Measurements from ENCODE around the gene FUT7. TPM values are rescaled to one million over a fixed set of nuclear protein-coding genes. Genes with fewer than 3 reads are reported as not detected.
"Not testable (repeated sequence)": the region's sequence is repeated elsewhere in the genome, so short reads cannot be mapped to it uniquely, and the experiment has no call there.

Gene FUT7
- total RNA-seq, 1 experiment from 2014 or later = not detected

GRCh38 chr9:137033481-137033880, 1.6 kb upstream of the FUT7 start:
- DNase-seq (ENCODE audit: low spot score) = not testable (repeated sequence)

- DNase-seq (ENCODE audit: low spot score) = no peak
These were observed 970 bp upstream of the FUT7 start for GRCh38 chr9:137032858-137033257.

GRCh38 chr9:137030538-137031527, 1.1 kb downstream of the FUT7 start:
- DNase-seq (ENCODE audit: low spot score) = no peak

GRCh38 chr9:137030006-137030405, 1.9 kb downstream of the FUT7 start:
- no peak for DNase-seq (ENCODE audit: low spot score)

DNA sequence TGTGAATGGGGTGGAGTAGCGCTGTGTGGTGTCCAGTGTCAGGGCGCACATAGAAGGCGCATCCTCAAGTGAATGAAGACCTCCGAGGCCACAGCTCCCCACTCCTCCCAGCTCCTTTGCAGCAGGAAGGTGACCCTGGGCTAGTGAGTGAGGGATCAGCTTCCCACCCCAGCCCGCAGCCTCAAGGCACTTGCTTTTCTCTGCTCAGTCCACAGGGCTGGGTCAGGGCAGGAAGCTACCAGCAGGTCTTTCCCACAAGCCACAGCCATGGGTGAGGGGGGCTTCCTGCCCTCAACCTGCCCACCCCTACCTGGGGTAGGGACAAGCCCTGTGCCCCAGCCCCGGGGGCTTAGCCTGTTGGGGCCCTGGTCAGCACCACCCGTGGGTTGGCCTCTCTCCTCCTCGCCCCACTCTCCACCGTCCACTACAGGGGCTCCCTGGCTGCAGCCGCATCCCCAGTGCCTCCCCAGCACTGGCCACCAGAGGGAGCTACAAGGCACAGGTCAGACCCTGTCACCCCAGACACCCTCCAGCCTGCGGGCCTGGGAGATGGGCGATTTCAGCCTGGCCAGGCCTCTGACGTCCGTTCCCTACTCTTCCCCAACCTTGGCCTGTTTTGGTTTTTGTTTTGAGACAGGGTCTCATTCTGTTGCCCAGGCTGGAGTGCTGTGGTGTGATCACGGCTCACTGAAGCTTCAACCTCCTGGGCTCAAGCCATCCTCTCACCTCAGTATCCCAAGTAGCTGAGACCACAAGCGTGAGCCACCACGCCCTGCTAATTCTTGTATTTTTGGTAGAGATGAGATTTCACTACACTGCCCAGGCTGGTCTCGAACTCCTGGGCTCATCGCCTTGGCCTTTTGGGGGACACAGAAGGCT, 2.6 kb downstream of the FUT7 start:
- DNase-seq (ENCODE audit: low spot score) = peak; percentile 43

DNA sequence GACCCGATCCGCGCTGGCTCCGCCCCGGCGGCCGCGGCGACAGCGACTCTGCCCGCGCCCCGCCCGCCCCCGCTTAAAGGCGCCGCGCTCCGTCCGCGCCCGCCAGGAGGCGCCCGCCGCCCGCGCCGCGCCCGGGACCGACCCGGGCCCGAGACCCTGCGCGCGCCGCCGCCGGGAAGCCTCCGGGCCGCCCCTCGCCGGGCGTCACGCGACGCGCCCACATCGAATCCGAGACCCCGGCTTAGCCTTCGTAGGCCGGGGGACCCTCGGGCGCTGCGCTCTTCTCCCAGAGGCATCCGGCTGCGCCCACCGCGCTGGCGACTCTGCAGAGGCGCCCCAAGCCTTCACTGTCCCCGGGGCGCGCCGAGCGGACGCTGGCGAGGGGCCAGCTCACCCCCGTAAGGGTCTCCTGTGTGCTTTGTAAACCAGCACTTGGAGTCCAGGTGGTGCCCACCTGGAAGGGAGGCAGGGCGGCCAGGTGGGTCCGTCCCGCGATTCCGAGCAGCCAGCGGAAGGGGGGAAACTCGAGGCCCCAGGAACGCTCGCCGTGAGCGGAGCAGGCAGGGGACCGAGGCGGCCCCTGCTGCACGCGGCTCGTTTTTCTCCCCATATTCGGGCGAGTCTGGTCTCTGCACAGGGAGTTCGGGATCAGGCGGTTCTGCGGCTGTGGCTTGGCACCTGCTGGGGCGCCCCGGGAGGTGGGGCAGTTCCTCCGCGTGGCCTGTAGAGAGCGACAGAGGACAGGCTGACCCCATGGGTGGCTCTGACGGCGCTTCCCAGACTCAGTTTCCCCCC, 3.4 kb downstream of the FUT7 start:
- peak; percentile 36 for DNase-seq (ENCODE audit: low spot score)

DNA sequence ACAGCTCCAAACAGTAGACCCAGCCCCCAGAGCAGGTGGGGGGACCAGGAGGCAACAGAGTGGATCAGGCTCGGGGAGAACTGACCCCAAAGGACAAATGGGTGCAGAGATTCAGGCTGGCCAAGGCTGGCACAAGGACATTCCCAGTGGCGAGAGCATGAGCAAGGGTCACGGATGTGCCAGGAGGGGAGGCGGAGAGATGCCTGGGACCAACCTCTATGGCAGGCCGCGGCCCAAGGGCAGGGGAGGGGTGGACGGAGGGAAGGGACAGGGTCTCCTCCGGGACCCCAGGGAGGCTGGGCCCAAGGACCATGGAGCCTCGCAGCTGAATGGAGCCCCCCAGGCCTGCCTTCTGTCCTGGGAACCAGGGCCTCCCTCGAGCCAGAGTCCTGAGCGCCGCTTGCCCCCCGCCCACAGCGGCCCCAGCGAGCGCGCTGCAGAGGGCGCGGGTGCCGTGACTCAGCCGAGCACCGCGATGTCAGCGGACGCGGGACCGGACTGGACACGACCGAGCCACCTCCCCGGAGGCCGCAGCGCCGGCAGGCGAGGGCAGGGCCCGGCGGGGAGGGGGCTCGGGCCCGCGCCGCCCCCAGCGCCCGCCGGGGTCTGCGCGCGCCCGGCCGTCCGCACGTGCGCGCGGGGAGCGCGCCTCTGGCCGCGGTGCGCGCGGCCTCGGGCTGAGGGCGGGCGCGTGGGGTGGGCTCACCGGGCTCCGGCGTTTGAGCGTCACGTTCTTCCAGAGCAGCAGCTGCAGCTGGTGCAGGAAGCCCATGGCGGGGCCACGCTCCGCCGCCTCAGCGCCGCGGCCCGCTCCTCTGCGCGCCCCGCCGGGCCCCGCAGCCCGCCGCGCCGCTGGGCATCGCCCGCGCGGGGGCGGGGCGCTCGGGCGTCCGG, 4.3 kb downstream of the FUT7 start, which contains the start of gene ABCA2:
TSS of gene ABCA2 (minus strand) at position 869 of the 894 bp plus-strand sequence. CDS start at position 772, 97 bp downstream.
- no peak for DNase-seq (ENCODE audit: low spot score)

DNA sequence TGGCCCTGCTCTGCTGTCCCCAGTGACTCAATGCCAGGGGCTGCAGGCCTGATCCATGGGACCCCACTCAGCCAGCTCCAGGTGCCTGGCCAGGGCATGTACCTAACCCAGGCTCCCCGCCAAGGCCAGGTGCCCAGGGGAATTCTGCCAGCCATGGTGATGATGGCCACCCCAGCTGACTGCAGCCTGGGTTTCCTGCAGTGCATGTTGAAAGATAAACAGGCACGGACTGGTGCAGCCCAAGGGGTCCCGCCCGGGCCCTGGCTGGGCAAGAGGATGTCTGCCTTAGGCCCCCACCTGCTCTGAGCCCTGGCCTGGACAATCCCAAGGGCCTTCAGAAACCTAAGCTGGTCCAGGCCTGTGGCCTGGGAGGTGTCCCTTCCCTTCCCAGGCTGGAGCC, 5.1 kb downstream of the FUT7 start:
- DNase-seq (ENCODE audit: low spot score) = no peak

GRCh38 chr9:137026384-137026783, 5.5 kb downstream of the FUT7 start:
- no peak for DNase-seq (ENCODE audit: low spot score)

- DNase-seq (ENCODE audit: low spot score) = no peak
These were observed 6.3 kb downstream of the FUT7 start for GRCh38 chr9:137025517-137025966.

GRCh38 chr9:137023583-137023991, 8.3 kb downstream of the FUT7 start:
- no peak for DNase-seq (ENCODE audit: low spot score)

GRCh38 chr9:137023157-137023556, 8.7 kb downstream of the FUT7 start:
- no peak for DNase-seq (ENCODE audit: low spot score)

- DNase-seq (ENCODE audit: low spot score) = no peak
These were observed 9.3 kb downstream of the FUT7 start for GRCh38 chr9:137022662-137023008.

DNA sequence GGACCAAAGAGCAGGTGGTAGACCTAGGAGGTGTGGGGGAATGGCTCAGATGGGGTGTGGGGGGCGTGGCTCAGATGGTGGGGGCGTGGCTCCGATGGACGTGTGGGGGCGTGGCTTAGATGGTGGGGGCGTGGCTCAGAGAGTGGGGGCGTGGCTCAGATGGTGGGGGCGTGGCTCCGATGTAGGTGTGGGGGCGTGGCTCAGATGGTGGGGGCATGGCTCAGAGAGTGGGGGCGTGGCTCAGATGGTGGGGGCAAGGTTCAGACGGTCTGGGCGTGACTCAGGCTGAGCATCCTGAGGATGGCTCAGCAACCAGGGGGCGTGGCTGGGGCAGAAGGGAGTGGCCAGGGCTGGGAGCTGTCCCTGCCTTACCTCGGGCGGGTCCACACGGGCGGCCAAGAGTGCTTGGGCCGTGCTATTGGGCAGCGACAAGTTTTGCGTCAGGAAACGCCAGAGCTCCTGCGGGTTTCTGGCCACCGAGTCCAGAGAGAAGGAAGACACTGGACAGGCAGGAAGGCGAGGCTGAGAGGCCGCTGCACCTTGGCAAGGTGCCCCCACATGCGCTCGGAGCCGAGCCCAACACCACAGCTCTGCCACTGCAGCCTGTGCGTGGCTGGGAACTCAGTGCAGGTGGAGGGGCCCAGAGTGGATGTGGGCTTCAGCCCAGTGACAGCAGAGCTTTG, 9.8 kb downstream of the FUT7 start:
- DNase-seq (ENCODE audit: low spot score) = peak; percentile 44

GRCh38 chr9:137021568-137021978, 10.3 kb downstream of the FUT7 start:
- no peak for DNase-seq (ENCODE audit: low spot score)

DNA sequence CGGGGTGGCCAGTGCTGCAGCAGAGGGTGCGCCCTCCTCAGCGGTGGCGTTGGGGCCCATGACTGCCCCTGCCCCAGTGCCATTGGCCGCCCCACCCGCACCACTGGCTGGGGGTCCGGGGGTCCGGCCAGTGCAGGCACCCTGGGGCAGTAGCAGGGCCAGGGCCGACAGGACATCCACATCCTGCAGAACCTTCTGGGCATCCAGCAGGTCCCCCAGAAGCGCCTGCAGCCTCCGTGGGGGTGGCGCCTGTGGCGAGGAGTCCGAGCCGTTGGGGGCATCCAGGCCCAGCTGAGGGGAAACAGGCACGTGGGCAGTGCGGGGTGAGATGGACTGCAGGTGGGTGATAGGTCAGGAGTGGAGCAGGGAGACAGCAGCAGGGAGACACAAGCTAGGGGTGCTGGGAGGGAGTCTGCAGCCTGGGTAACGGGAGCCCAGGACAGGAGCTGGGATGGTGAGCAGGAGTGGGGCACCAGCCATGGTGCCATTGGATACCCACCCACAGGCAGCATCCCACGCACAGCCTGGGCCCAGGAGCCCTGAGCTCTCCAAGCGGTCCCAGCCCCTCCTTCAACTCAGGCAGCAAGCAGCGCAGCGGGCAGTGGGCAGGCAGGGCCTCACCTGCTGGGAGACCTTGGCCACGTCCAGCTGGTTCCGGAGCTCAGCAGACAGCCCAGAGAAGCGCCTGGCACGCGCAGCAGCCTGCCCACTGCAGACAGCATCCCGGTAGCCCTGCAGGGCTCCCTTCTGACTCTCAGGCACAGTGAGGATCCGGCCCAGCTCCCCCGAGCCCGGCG, 10.9 kb downstream of the FUT7 start:
- no peak for DNase-seq (ENCODE audit: low spot score)

GRCh38 chr9:137019891-137020683, 11.8 kb downstream of the FUT7 start:
- DNase-seq (ENCODE audit: low spot score) = no peak
